ENCODE results near the gene DUT.

GRCh38 chr15:48371550-48371949, 40.3 kb downstream of the DUT start:
- TF ChIP-seq CTCF (IDR thresholded peaks at IDR 0.05 in 8 of 11, conservative IDR thresholded peaks at IDR 0.05 in 3 of 11) (no peak), POLR2A (IDR thresholded peaks at IDR 0.05) (no peak)

All from spleen (tissue), 7 donors.